SIG-M5 (cell line): ENCODE data around the gene KIF4A.
"Not testable (repeated sequence)": the region's sequence is repeated elsewhere in the genome, so short reads cannot be mapped to it uniquely, and the experiment has no call there.

Experiments
- DNase-seq: peaks from one replicate; lab custom pipeline; 2025; lab: John Stamatoyannopoulos, UW

The KIF4A gene

DNA sequence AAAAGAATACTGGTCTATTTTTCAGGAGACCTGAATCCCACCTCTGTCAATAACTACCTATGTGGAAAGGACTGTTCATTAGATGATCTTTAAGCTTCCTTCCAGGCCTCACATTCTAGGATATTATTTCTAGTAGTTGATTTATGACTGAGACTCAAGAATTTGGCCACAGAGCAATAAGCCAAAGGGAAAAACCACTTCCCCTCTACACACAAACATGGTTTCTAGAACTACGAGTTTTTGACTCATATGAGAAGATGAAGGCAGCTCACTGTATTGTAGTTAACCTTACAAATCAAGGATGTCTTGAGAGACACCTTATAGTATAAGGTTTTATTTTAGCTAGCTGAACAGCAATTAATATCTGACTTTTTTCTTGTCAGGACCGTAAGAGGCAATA is 96.3 kb downstream of the KIF4A start:
- DNase-seq = no peak

DNA sequence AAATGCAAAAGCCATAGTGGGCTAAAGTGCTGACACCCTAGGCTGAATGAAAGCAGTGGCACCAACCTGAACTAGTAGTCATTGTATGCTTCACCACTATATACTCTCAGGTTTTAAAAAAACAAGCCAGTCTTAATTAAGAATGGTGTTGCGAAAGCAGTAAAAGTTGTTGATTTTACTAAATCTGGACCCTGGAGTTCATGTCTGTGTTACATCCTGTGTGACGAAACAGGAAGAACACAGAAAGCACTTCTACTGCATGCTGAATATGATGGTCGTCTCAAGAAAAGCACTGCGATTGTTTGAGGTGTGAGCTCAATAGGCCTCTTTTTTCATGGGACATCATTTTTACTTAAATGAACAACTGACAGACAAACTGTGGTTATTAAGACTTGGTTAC is 109.0 kb downstream of the KIF4A start:
- no peak for DNase-seq

DNA sequence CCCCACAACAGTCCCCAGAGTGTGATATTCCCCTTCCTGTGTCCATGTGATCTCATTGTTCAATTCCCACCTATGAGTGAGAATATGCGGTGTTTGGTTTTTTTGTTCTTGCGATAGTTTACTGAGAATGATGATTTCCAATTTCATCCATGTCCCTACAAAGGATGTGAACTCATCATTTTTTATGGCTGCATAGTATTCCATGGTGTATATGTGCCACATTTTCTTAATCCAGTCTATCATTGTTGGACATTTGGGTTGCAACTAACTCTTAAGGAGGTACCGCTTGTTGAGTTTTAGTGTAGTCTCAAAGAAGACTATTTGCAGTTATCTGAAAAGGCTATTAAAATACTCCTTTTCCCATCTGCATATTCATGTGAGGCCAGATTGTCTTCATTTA is 110.3 kb downstream of the KIF4A start:
- not testable (repeated sequence) for DNase-seq

DNA sequence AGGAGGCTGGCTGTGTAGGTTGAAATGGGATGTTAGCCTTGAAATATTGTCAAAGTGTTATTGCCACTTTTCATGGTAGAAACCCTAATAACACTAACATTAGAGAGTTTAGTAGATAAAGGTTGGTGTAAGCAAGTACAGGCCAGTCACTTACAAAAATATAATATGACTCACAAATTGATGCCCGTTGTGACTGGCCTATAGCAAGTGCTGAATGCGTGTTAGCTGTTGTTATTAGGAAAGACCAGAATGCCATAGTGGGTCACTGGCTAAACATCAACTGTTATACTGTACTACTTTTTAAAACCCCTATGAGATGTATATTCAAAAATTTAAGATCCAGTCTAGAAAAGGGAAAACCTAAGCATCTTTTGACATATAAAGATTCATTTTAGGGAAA is 112.8 kb downstream of the KIF4A start:
- no peak for DNase-seq

DNA sequence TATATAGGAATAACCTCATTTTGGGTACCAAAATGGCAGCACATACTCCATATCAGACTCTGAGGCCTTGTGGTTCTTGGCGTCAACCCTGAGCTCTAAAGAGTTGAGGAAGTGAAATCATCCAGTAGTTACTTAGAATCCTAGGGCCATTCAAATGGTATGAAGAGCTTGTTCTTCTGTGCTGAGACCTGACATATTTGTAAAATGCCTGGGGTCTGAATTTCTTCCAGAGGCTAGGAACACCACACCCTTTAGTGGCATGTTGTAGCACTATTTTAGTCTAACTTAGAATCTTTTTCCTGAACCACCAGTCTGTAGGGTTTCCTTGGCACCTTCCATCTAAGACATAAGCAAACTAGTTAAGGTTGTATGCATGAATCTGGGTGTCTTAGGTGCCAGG is 115.1 kb downstream of the KIF4A start:
- DNase-seq = no peak

DNA sequence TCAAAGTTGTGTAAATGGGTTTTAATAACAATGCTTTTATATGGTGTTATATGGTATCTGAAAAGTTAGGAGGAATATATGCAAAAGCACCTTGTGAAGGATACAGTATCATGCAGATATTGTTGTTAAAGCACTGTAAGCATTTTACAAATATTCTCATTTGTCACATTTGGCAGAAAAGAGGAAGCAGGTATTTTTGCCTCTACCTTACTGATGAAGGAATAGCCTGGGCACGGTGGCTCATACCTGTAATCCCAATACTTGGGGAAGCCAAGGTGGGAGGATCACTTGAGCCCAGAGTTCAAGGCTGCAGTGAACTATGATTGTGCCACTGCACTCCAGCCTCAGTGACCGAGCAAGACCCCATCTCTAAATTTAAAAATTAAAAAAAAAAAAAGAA is 121.0 kb downstream of the KIF4A start:
- DNase-seq = no peak

DNA sequence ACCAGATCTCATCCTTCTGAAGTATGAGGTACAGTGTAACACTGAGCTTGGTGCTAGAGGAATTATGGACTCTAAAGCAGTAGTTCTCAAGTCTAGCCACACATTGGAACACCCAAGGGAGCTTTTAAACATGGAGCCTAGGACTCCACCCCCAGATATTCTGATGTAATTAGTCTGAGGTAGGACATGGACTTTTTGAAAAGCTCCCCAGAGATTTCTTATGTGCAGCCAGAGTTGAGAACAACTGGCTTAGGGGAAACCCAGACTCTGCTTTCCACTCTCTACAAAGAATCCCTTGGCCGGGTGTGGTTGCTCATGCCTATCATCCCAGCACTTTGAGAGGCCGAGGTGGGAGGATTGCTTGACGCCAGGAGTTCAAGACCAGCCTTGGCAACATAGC is 121.6 kb downstream of the KIF4A start:
- no peak for DNase-seq

DNA sequence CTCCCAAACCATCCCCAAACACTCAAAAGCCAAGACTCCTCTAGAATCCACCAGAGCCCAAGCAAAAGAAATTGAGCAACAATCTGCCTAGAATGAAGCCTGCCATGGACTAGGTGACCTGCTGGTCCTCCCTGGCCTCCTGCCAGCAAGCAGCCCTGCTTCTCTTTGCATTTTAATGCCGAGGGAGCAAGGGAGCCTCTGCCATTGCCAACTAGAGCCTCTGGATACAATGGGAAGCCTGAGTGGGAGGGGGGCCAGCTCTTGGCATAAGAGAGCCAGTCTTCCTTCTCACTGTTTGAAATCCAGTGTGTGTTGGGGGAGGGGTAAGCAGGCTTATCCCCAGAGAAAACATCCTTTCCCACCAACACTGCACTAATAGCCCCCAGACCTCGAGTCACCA is 131.7 kb downstream of the KIF4A start:
- DNase-seq = no peak

DNA sequence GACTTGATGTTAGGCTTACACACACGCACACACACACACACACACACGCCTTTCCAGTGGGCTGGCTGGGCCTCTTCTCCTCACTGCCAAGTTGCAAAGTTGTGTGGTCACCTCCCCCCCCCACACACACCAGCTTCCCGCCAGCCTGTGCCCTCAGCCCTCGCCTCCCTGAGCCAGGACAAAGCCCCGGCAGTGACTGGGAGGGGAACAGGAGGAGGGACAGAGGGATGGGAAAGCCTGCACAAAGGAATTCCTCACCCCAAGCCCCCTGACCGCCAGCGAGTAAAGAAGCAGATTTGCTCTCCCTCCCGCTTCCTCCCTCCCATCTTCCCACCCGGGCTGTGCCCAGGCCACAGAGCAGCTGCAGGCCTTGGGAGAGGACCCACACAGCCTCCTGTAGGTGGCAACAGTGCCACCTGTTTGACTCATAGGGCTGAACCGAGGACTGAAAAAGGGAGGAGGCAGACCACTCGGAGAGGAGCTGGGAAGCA is 133.0 kb downstream of the KIF4A start, which contains the start of gene GDPD2:
GDPD2 (plus strand) TSS at position 464 of the 491 bp plus-strand sequence. CDS start 1,671 bp downstream, outside the sequence.
- DNase-seq = no peak

DNA sequence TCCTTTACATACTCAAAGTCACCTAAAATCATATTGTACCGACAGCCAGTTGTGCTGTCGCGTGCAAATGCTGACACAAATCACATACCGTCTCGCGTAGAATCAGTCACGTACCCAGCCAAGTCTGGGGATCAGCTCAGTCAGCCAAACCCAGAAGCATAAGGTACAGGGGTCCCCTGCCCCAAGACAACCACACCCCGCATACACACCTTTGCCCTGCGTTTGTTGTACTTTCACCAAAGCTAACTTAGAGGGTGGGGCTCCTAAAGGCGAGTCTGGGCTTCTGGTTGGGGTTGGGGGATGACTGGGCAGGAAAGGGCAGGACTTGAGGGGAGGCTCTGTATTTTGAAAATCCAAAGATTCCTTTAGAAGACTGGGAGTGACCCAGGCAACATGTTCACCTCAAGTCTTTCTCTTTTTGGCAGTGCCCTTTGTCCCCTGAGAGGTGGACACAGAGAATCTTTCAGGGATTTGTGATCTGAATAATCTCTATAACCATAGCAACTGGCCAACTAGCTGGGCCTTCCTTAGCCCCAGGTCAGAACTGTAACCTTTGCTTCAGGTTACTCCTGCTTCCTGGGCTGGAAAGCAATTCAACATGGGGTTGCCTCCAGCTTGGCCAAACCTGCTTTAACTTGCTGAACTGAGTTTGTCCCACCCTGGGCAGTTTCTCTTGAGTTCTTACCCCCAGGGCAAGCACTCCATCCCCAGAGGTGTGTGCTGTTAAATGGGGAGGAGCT is 134.2 kb downstream of the KIF4A start:
- DNase-seq = no peak

DNA sequence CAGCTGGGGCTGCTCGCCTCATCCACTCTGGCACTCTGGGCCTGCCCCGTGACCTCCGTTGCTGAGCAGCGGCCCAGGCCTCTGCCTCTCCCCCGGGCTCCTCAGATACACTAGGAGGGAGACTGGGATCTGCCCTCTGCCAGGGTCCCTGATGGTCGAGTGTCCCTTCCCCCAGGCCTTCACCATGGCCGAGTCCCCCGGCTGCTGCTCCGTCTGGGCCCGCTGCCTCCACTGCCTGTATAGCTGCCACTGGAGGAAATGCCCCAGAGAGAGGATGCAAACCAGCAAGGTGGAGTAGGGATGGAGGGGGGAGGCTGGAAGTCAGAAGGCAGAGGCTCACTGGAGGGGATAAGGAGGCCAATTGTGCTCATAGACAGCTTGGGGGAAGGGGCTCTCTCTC is 134.9 kb downstream of the KIF4A start:
- no peak for DNase-seq

DNA sequence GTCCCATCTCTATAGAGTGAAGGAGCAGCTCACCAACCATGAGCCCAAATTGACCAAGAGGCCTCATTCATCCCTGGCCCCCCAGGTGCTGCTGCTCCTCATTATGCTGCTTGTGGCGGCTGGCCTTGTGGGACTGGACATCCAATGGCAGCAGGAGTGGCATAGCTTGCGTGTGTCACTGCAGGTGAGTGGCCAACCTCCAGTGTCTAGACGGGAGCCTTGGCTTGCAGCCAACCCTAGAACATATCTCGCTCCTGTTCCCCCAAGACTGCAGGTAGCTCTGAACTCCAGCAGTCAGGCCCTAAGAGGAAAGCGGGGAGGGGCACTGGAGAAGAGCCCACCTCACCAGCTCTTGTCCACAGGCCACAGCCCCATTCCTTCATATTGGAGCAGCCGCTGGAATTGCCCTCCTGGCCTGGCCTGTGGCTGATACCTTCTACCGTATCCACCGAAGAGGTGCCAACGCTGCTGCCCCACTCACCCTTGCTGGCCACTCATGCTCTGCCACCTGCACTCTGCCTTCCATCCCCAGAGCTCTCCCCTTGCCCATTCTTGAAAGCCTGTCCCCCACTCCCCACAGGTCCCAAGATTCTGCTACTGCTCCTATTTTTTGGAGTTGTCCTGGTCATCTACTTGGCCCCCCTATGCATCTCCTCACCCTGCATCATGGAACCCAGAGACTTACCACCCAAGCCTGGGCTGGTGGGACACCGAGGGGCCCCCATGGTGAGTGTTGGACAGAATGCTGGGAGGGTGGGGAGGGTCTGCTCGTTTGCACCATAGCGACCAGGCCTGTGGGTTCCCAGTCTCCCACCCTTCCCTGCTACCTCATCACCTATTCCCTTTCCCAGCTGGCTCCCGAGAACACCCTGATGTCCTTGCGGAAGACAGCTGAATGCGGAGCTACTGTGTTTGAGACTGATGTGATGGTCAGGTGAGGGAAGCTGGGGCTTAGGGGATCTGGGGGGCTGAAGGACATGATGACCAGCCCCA is 136.7 kb downstream of the KIF4A start:
- DNase-seq = no peak

DNA sequence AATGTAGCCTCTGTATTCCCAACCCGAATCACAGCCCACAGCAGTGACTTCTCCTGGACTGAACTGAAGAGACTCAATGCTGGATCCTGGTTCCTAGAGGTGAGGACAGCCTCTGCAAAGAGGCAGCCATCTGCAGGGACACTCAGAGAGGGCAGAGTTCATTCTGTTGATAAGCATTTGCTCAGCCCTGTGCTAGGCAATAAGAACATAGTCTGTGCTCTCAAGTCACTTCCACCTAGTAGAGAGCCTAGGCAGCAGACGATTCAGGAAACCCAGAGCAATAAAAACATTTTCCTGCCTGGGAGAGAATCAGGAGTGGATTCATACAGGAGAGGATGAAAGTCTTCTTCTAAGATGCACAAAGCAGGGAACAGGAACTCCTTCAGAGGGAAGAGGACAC is 137.5 kb downstream of the KIF4A start:
- DNase-seq = no peak

DNA sequence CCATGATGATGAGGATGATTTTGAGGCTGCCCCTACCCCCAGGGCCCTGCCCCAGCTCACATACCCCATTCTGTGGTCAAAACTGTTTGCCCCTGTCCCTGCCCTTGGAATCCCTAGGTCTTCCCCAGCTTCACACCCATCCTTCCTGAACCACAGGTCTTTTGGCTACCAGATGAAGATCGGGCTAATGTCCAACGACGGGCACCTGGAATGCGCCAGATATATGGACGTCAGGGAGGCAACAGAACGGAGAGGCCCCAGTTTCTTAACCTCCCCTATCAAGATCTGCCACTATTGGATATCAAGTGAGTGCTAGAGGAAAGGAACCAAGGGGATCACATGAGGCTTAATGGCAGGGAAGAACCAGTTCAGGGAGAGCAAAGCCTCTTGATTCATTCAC is 139.9 kb downstream of the KIF4A start:
- no peak for DNase-seq

DNA sequence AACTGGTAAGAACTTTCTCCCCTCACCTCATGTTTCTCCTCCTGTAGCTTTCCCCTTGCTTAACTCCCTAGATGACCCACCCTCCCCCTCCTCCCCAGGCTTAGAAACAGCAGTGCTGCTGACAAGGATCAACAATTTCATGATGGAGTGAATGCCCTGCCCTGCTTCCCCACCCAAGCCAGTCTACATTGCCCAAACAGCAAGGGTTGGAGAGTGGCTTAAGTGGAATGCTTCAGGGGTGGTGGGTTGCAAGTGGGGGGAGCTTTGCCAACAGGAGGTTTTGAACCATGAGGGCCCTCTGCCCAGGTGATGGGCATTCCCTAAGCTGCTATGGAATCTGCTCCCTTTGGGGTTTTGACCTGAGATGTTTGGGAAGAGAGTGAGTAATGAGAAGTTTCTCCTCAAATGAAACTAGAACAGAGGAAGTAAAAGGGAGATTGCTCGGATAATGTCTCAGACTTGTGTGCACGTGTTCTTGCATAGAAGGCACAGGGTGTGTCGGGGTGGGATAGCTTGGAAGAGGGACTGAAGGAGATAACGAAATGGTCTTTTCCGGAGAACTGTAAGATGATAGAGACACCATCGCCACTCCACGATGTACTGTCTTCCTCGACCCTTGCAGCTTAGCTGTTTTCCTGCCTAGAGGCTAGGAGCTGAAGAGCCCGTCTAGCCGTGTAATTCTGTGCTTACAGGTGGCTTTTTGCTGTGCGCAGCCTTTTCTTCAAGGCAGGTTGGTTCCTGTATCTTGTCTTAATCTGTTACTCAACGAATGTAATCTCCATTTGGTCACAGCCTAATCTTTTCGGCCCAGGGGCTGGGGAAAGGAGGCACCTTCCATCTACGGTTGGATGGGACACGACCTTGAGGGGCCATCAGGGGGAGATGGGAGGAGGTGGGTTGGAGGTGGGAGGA is 143.3 kb downstream of the KIF4A start:
- DNase-seq = no peak

DNA sequence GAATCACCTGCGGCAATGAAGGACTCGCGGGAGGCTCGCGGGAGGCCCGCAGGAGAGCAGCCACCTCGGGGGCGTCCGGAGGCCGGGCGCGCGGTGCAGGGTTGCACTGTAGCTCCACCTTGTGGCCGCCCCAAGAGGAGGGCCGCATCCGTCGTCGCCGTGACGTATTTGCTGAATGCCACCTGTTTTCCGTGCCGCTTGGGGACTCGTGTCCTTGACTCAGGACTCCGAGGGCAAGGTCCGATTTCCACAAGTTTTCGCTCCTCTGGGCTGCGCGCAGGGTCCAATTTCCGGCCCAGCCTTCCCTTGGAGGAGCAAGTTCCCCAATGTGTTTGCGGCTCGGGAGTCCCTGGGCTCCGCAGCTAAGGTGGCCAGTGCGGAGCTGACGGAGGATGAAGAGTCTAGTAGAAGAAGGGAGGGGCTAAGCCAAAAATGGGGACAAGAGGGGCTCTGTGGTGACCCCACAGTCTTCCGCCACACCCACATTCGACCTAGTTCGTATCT is 144.0 kb downstream of the KIF4A start:
- no peak for DNase-seq

DNA sequence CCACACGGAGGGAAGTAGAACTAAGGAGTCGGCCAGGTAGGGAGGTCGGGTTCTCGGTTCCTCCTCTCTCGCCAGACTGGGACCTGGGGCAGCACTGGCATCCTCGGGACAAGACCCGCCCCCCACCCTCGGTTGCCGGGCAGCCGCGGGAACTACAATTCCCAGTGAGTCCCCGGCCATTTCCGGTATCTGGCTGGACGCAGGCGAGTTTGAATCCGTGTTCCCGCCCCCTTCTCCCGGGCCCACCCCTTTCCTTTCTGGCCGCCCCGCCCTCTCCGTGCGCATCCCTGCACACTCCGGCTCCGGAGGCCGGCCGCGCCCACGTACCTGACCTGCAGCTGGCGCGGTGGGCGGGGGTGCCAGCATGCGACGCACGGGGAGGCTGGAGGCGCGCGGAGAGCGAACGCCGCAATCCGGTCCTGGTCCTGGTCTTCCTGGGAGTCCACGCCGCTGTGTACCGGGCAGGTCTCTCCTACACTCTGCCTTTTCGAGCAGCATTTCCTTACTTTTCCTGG is 144.5 kb downstream of the KIF4A start:
- no peak for DNase-seq

DNA sequence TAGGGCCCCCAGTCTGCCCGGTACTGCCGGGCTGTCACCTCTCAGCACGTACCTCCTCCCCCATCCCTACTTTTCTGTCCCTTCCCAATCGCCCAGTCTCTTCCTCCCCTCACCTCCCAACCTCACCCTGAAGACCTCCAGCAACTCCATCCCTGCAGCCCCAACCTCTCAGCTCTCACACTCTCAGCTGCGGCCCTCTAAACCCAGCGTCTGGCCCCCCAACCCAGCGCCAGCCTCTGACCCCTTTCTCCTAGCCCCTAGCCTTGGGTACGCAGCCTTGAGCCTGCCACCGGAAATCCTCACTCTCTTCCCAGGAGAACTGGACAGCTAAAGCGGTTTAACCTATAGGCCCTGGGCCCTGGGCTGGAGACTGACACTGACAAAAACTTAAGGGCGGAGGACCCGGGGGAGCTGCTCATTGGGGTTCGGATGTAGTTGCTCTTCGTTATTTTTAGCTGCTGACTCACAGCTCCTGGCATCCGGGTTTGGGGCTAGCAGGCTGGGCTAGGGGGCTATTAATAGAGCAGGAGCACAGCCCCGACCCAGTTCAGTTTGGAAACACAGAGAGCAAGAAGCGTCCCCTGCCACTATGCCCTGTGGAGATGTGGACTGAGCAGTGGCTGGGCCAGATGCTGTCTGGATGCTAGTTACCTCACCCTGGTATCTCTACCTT is 145.1 kb downstream of the KIF4A start:
- DNase-seq = no peak

DNA sequence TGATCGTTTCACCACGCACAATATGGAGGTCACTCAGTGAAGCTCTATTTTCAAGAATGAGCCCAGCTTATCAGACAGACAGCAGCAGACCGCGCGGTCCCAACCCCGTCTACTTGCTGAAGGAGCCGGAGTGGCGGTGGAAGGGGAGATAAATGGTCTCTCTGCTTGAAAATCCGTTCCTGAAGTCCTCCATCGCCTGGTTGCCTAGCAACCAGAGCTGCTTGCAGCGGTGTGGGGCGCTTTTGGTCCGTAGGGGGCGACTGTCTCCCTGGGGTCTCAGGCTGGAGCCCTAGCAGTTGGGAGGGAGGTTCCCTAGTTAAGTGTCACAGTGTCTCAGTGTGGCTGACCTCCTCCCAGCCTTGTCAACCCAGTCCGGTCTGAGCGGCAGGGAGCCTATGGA is 146.4 kb downstream of the KIF4A start:
- DNase-seq = no peak

DNA sequence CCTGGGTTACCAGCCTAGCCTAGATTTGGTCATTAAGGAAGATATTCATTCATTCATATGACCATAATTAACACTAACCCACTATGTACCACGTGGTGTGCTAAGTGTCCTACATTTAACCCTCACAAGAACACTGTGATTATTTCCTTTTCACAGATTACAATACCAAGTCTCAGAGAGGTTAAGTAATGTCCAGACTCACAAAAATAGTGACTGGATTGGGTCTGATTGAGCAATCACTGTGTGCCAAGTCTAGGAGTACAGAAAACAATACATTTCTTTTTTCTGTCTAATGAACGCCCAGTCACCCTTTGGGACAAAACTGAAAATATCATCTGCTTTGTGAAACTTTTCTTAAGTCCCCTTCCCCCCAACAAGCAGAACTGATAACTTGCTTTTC is 147.1 kb downstream of the KIF4A start:
- DNase-seq = no peak
